Measurements from ENCODE around the gene SCARF2.

GRCh38 chr22:20453222-20453621 lies 15.6 kb upstream of the SCARF2 start:
- no peak for TF ChIP-seq EP300 (IDR thresholded peaks at IDR 0.05; ENCODE audit: low read depth)
- no peak for TF ChIP-seq CTCF (IDR thresholded peaks at IDR 0.05)
